A549 (cell line): ENCODE results near the gene IGF2. TPM values are rescaled to one million over a fixed set of nuclear protein-coding genes. Genes with fewer than 3 reads are reported as not detected.
A peak's percentile ranks its signal among the peaks of the same experiment; 100 is the strongest.

ENCODE experiments used
- ATAC-seq, 2 experiments: fragments of 200-7000 bp in 1 of 2; fragments of >200 bp in 1 of 2; cut with Nextera tagmentation in 1 of 2; cut with Tn5 transposase in 1 of 2; 3 replicates each; pipeline versions ENCODE4 v1.8.0 to v1.9.1; 2018 to 2020; ENCODE audit warnings: mild to moderate bottlenecking in 1 of 2, moderate library complexity in 1 of 2
- CTCF ChIA-PET: fragments of 300-600 bp; sonication (Branson Sonifier 250); formaldehyde crosslinking; extraction: SDS; loops from one replicate; lab custom pipeline; 2021; ENCODE audit warnings: antibody characterized with exemption, inconsistent platforms; lab: Yijun Ruan, JAX
- POLR2A ChIA-PET: fragments of 350-600 bp; formaldehyde crosslinking; extraction: SDS; loops from one replicate; lab custom pipeline; 2021; ENCODE audit warnings: antibody characterized with exemption, inconsistent platforms; lab: Yijun Ruan, JAX
- DNase-seq, 2 experiments: peaks; one replicate each; pipeline versions ENCODE4 v3.0.0 to v3.0.0-alpha.2; 2011 to 2016; ENCODE audit warnings: low read depth in 1 of 2, low spot score in 1 of 2
- FAIRE-seq: peaks from 2 replicates; lab custom pipeline; 2011; peaks lifted over from hg19 to GRCh38; lab: Jason Lieb, UNC
- H3K27ac ChIP-seq, 2 experiments: fragments of >200 bp; sonication (Bioruptor Twin); formaldehyde crosslinking; 3 replicates each; pipeline ENCODE4 v1.5.1; 2016 to 2017
- H3K4me1 ChIP-seq: fragments of >200 bp; sonication (Bioruptor Twin); formaldehyde crosslinking; 3 replicates; pipeline ENCODE4 v1.6.1; 2016
- H3K4me2 ChIP-seq: fragments of >200 bp; sonication (Bioruptor Twin); formaldehyde crosslinking; 3 replicates; pipeline ENCODE4 v1.6.1; 2016
- H3K4me3 ChIP-seq: fragments of >200 bp; sonication (Bioruptor Twin); formaldehyde crosslinking; 3 replicates; pipeline ENCODE4 v1.5.1; 2016
- H3K9me3 ChIP-seq: fragments of >200 bp; sonication (Bioruptor Twin); formaldehyde crosslinking; 3 replicates; pipeline ENCODE4 v1.6.1; 2016
- CBX2 ChIP-seq: fragments of 200-600 bp; sonication (generic); IDR thresholded peaks from 2 replicates; pipeline ENCODE4 v1.6.1; 2016; ENCODE audit warnings: low read depth, mild to moderate bottlenecking, borderline replicate concordance
- CHD2 ChIP-seq: fragments of 150-350 bp; IDR thresholded peaks from 2 replicates; pipeline ENCODE4 v1.6.1; 2014; ENCODE audit warnings: low read length; ENCODE audit not compliant: partially characterized antibody
- CTCF ChIP-seq: fragments of >200 bp; sonication (Bioruptor Twin); formaldehyde crosslinking; IDR thresholded peaks from 3 replicates; pipeline ENCODE4 v1.5.1; 2016
- EP300 ChIP-seq, 2 experiments: fragments of >200 bp; sonication (Bioruptor Twin); formaldehyde crosslinking; IDR thresholded peaks; 2 replicates in 1 of 2; 3 replicates in 1 of 2; pipeline ENCODE4 v1.6.1; 2016 to 2017
- FOSL2 ChIP-seq, 2 experiments: fragments of 450-650 bp in 1 of 2; fragments of >200 bp in 1 of 2; sonication (Bioruptor Twin) in 1 of 2; formaldehyde crosslinking; IDR thresholded peaks; 2 replicates each; pipeline versions ENCODE4 v1.5.0 to v1.6.1; 2016 to 2020; ENCODE audit warnings: mild to moderate bottlenecking in 1 of 2, moderate library complexity in 1 of 2
- HDAC2 ChIP-seq: fragments of 200-600 bp; sonication (generic); IDR thresholded peaks from 2 replicates; pipeline ENCODE4 v1.6.1; 2016
- HEYL ChIP-seq: fragments of 250-450 bp; sonication (Bioruptor Pico); IDR thresholded peaks from 2 replicates; pipeline ENCODE4 v1.8.0; 2021; ENCODE audit warnings: mild to moderate bottlenecking, moderate library complexity
- HOXB5 ChIP-seq: fragments of 250-450 bp; sonication (Bioruptor Pico); IDR thresholded peaks from 2 replicates; pipeline ENCODE4 v1.5.0; 2020; ENCODE audit warnings: mild to moderate bottlenecking, moderate library complexity
- JUN ChIP-seq, 2 experiments: fragments of >200 bp; sonication (Bioruptor Twin); formaldehyde crosslinking; IDR thresholded peaks; 2 replicates in 1 of 2; 3 replicates in 1 of 2; pipeline ENCODE4 v1.6.1; 2016 to 2017
- MAX ChIP-seq: IDR thresholded peaks from 2 replicates; pipeline ENCODE4 v1.6.1; 2012
- MAZ ChIP-seq: fragments of 150-350 bp; IDR thresholded peaks from 2 replicates; pipeline ENCODE4 v1.6.1; 2014; ENCODE audit warnings: antibody characterized with exemption, low read depth, low read length, borderline replicate concordance
- NFE2L2 ChIP-seq: fragments of 150-350 bp; conservative IDR thresholded peaks from 2 replicates; pipeline ENCODE4 v1.6.1; 2014; ENCODE audit warnings: low read length
- NPAS2 ChIP-seq: fragments of 250-450 bp; sonication (Bioruptor Pico); IDR thresholded peaks from 2 replicates; pipeline ENCODE4 v1.8.0; 2022; ENCODE audit warnings: mild to moderate bottlenecking, moderate library complexity, borderline replicate concordance
- NR3C1 ChIP-seq: fragments of >200 bp; sonication (Bioruptor Twin); formaldehyde crosslinking; IDR thresholded peaks from 3 replicates; pipeline ENCODE4 v1.6.1; 2017
- POLR2A ChIP-seq: IDR thresholded peaks from 2 replicates; pipeline ENCODE4 v1.6.1; 2012; ENCODE audit warnings: mild to moderate bottlenecking, low read length
- RAD21 ChIP-seq, 2 experiments: fragments of >200 bp in 1 of 2; sonication (Bioruptor Twin) in 1 of 2; formaldehyde crosslinking in 1 of 2; IDR thresholded peaks in 1 of 2; conservative IDR thresholded peaks in 1 of 2; 2 replicates in 1 of 2; 3 replicates in 1 of 2; pipeline ENCODE4 v1.6.1; 2012 to 2018; ENCODE audit warnings: inconsistent platforms in 1 of 2
- RARB ChIP-seq: fragments of 250-450 bp; sonication (Bioruptor Pico); IDR thresholded peaks from 2 replicates; pipeline ENCODE4 v1.8.0; 2021; ENCODE audit warnings: mild to moderate bottlenecking, moderate library complexity
- RNF2 ChIP-seq: fragments of 200-600 bp; sonication (generic); IDR thresholded peaks from 2 replicates; pipeline ENCODE4 v1.6.1; 2016; ENCODE audit warnings: low read depth, mild to moderate bottlenecking, antibody characterized with exemption, moderate library complexity, borderline replicate concordance
- SMC3 ChIP-seq: fragments of >200 bp; sonication (Bioruptor Twin); formaldehyde crosslinking; IDR thresholded peaks from 3 replicates; pipeline ENCODE4 v1.6.1; 2018; ENCODE audit warnings: inconsistent platforms
- TFCP2L1 ChIP-seq: fragments of 250-450 bp; sonication (Bioruptor Pico); IDR thresholded peaks from 2 replicates; pipeline ENCODE4 v1.5.0; 2021; ENCODE audit warnings: mild to moderate bottlenecking
- TP53 ChIP-seq: fragments of 250-450 bp; sonication (Bioruptor Pico); IDR thresholded peaks from 2 replicates; pipeline ENCODE4 v1.5.0; 2021; ENCODE audit warnings: mild to moderate bottlenecking, moderate library complexity
- WGBS: methylation state at CpG from one replicate; pipeline ENCODE4 v1.1.6; 2017; ENCODE audit errors: missing lambda C conversion rate; 5-methylcytosine and 5-hydroxymethylcytosine counted together
- polyA plus RNA-seq, 4 experiments: library from polyadenylated mRNA; depleted of rRNA in 3 of 4; stranded (reverse); fragments of >200 nt; fragmentation: RNase III in 1 of 4; extraction: RNeasy Plus Mini Kit Qiagen cat#74134 plus additional on column Dnase treatment in 1 of 4; gene quantifications; 2 replicates in 3 of 4; 3 replicates in 1 of 4; pipeline ENCODE4 v1.2.3, GENCODE V29; 2011 to 2017
- TF ChIP-seq, protein P1 (sequence below): fragments of 250-450 bp; sonication (Bioruptor Pico); IDR thresholded peaks from 2 replicates; pipeline ENCODE4 v1.5.0; 2020; ENCODE audit warnings: low read depth, mild to moderate bottlenecking, moderate library complexity

IGF2 gene
- polyA plus RNA-seq, 2 of the 4 experiments (the other 2 are of a cell fraction), result 2.0 to 2.9 TPM

- POLR2A ChIA-PET, result no interaction called here
- WGBS, result 61% methylated on average over 8 of the region's 19 CpGs
- ATAC-seq, result no peak; a peak in 1 of 6 replicates
- FAIRE-seq, result no peak
- TF ChIP-seq SMC3, result no peak
- 0 out of 2 replicates have a peak, but pooled peaks have one; percentile 34 for TF ChIP-seq NFE2L2
- TF ChIP-seq, all 56 proteins: peak for 1
- CTCF ChIA-PET, result interaction anchor here (1.3 to 3.4 kb wide), 2 partner anchors 29 to 84 kb away, joined by 5 to 22 read pairs; no protein-coding TSS in a partner anchor
- H3K4me3 ChIP-seq, result no peak overlapping the region
- no peak overlapping the region for H3K27ac ChIP-seq
- no peak overlapping the region for H3K4me2 ChIP-seq
- DNase-seq, result no peak
- peaks cover 9% of the 10 kb centered on the region for H3K9me3 ChIP-seq
- no peaks in the 10 kb centered on the region for H3K4me1 ChIP-seq
These were observed 16.8 kb downstream of the IGF2 start for GRCh38 chr11:2122222-2122906.

DNA sequence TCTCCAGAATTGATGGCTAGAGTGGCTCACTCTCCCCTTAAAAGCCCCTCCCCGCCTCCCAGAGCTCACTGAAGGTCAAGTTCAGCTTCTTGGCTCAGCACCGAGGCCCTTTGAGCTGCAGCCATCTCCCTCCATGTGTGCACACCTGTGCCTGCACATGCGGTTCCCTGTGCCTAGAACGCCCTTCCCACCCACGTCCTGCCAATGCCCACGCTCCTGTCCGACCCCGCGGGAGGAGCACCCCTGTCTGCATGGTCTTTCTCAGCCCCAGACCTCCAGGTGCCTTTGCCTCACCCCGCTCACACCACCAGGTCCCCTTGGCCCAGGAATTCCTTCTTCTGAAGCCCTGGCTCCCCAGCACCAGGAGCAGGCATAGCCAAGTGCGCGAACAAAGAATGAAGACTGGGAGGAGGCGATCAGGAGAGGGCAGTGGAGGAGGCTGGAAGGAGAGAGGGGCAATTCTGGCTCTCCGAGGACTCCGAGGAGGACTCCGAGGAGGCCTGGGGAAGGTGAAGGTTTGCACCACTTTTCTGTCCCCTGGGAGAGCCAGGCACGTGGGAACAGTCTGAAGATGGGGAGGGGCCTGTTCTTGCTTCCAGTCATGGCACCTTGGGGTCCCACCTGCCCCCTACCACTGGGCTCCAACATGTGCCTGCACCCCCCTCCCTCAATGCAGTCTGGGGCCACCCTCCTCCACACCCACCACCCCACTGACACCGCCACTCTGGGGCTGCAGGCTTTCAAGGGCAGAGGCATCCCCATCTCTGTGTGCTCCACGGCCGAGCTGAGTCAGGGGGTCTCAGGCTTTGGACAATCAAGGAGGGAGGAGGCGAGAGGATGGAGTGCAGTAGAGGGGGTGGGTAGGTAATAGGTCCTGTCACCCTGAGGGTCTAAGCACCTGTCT is 17.7 kb downstream of the IGF2 start:
- ChIA-PET CTCF (interaction anchor here (0.7 to 3.4 kb wide), 6 partner anchors 26 to 34 kb away, joined by 3 to 22 read pairs (median 6); no protein-coding TSS in a partner anchor), POLR2A (no interaction called here)
- DNase-seq (no peak), FAIRE-seq (no peak), ATAC-seq (no peak; a peak in 1 of 6 replicates)
- 49% methylated on average over 19 of the region's 21 CpGs for WGBS
- Histone ChIP-seq H3K9me3 (peaks cover 18% of the 10 kb centered on the region), H3K4me2 (no peak overlapping the region), H3K27ac (no peak overlapping the region), H3K4me1 (no peaks in the 10 kb centered on the region), H3K4me3 (no peak overlapping the region)
- no peak for TF ChIP-seq HDAC2
- no peak for TF ChIP-seq CHD2
- no peak for TF ChIP-seq CTCF
- TF ChIP-seq NR3C1, result no peak
- TF ChIP-seq POLR2A, result no peak
- no peak for TF ChIP-seq TFCP2L1 (CRISPR knock-in tag)
- TF ChIP-seq RARB, result no peak
- no peak for TF ChIP-seq HOXB5 (CRISPR knock-in tag)
- no peak for TF ChIP-seq MAZ
- TF ChIP-seq CBX2, result no peak
- TF ChIP-seq JUN (IDR thresholded peaks at IDR 0.05), result no peak
- TF ChIP-seq RAD21 (conservative IDR thresholded peaks at IDR 0.05 in 1 of 2, IDR thresholded peaks at IDR 0.05 in 1 of 2), result no peak
- TF ChIP-seq TP53 (CRISPR knock-in tag), result no peak
- no peak for TF ChIP-seq FOSL2 (IDR thresholded peaks at IDR 0.05)
- no peak for TF ChIP-seq FOSL2 (CRISPR knock-in tag; IDR thresholded peaks at IDR 0.05)
- TF ChIP-seq, protein P1, sequence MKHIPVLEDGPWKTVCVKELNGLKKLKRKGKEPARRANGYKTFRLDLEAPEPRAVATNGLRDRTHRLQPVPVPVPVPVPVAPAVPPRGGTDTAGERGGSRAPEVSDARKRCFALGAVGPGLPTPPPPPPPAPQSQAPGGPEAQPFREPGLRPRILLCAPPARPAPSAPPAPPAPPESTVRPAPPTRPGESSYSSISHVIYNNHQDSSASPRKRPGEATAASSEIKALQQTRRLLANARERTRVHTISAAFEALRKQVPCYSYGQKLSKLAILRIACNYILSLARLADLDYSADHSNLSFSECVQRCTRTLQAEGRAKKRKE (CRISPR knock-in tag), result no peak
- TF ChIP-seq RNF2, result no peak
- no peak for TF ChIP-seq NPAS2
- TF ChIP-seq HEYL (CRISPR knock-in tag), result no peak
- no peak for TF ChIP-seq MAX
- TF ChIP-seq EP300 (IDR thresholded peaks at IDR 0.05), result no peak
